ENCODE results near the gene LDB2.

LDB2 gene

GRCh38 chr4:16843831-16844508 is 54.5 kb downstream of the LDB2 start:
- no peaks in the 10 kb centered on the region for H3K36me3 ChIP-seq (replicated peaks; ENCODE audit: insufficient read depth, low read length)
- H3K27me3 ChIP-seq (replicated peaks; ENCODE audit: insufficient read depth, low read length): no peaks in the 10 kb centered on the region
- DNase-seq: no peak
- no peak overlapping the region for H2AFZ ChIP-seq (ENCODE audit: low read length)
- H4K20me1 ChIP-seq (ENCODE audit: insufficient read depth, low read length): no peaks in the 10 kb centered on the region
- no peaks in the 10 kb centered on the region for H3F3A ChIP-seq (ENCODE audit: insufficient read depth, low read length)
- H3K79me2 ChIP-seq (ENCODE audit: low read length): no peaks in the 10 kb centered on the region
- H3K4me3 ChIP-seq (ENCODE audit: low read length): no peak overlapping the region
- no peaks in the 10 kb centered on the region for H3K9me3 ChIP-seq (replicated peaks; ENCODE audit: insufficient read depth, low read length)
- H3K27ac ChIP-seq (ENCODE audit: low read length): no peak overlapping the region
- no peak for TF ChIP-seq CTCF (IDR thresholded peaks at IDR 0.05; ENCODE audit: low read length)
- no peak for TF ChIP-seq EZH2 (optimal IDR thresholded peaks at IDR 0.05; ENCODE audit: low read depth, low read length)
- TF ChIP-seq EZH2phosphoT487 (IDR thresholded peaks at IDR 0.05; ENCODE audit: low read length): no peak
- H3K4me1 ChIP-seq (ENCODE audit: low read length): no peaks in the 10 kb centered on the region
- H3K9ac ChIP-seq (ENCODE audit: low read length): no peak overlapping the region
- no peaks in the 10 kb centered on the region; the same call in 1 of the 2 replicates for H3K9me2 ChIP-seq (replicated peaks; ENCODE audit: insufficient read depth, low read length)
- H3K4me2 ChIP-seq (ENCODE audit: low read depth, low read length): no peak overlapping the region

GRCh38 chr4:16838226-16838875 is 60.1 kb downstream of the LDB2 start:
- DNase-seq: no peak
- Histone ChIP-seq H2AFZ (ENCODE audit: low read length) (no peak overlapping the region), H3K27me3 (replicated peaks; ENCODE audit: insufficient read depth, low read length) (no peaks in the 10 kb centered on the region), H3K9me3 (replicated peaks; ENCODE audit: insufficient read depth, low read length) (no peaks in the 10 kb centered on the region), H3K4me2 (ENCODE audit: low read depth, low read length) (no peak overlapping the region), H3K79me2 (ENCODE audit: low read length) (no peaks in the 10 kb centered on the region), H3K9me2 (replicated peaks; ENCODE audit: insufficient read depth, low read length) (no peaks in the 10 kb centered on the region; the same call in 1 of the 2 replicates), H3F3A (ENCODE audit: insufficient read depth, low read length) (no peaks in the 10 kb centered on the region), H3K4me1 (ENCODE audit: low read length) (no peaks in the 10 kb centered on the region), H4K20me1 (ENCODE audit: insufficient read depth, low read length) (no peaks in the 10 kb centered on the region), H3K36me3 (replicated peaks; ENCODE audit: insufficient read depth, low read length) (no peaks in the 10 kb centered on the region), H3K9ac (ENCODE audit: low read length) (no peak overlapping the region), H3K27ac (ENCODE audit: low read length) (no peak overlapping the region), H3K4me3 (ENCODE audit: low read length) (no peak overlapping the region)
- no peak for TF ChIP-seq EZH2phosphoT487 (IDR thresholded peaks at IDR 0.05; ENCODE audit: low read length)
- no peak for TF ChIP-seq CTCF (IDR thresholded peaks at IDR 0.05; ENCODE audit: low read length)
- TF ChIP-seq EZH2 (optimal IDR thresholded peaks at IDR 0.05; ENCODE audit: low read depth, low read length): no peak

DNA sequence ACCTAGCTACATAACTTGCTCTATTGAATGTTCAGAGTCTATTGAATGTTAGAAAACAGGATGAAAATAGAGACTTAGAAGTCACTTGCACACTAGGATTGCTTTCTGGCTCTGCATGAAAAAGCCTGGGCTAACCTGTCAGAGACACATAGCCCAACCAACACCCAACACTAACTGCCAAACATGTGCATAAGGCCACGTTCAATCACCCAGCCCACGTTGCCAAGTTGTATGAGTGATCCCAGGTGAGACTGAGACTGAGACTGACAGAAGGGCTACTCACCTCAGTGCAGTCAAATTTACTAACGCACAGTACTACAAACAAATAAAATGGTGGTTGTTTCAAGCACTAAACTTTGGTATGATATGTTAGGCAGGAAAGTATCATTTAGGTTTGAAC is 61.0 kb downstream of the LDB2 start:
- Histone ChIP-seq H3K4me3 (ENCODE audit: low read length) (no peak overlapping the region), H4K20me1 (ENCODE audit: insufficient read depth, low read length) (no peaks in the 10 kb centered on the region), H3K9me2 (replicated peaks; ENCODE audit: insufficient read depth, low read length) (no peaks in the 10 kb centered on the region; the same call in 1 of the 2 replicates), H3K27ac (ENCODE audit: low read length) (no peak overlapping the region), H3F3A (ENCODE audit: insufficient read depth, low read length) (no peaks in the 10 kb centered on the region), H3K4me1 (ENCODE audit: low read length) (no peaks in the 10 kb centered on the region), H3K79me2 (ENCODE audit: low read length) (no peaks in the 10 kb centered on the region), H2AFZ (ENCODE audit: low read length) (no peak overlapping the region), H3K36me3 (replicated peaks; ENCODE audit: insufficient read depth, low read length) (no peaks in the 10 kb centered on the region), H3K9ac (ENCODE audit: low read length) (no peak overlapping the region), H3K27me3 (replicated peaks; ENCODE audit: insufficient read depth, low read length) (no peaks in the 10 kb centered on the region), H3K4me2 (ENCODE audit: low read depth, low read length) (no peak overlapping the region), H3K9me3 (replicated peaks; ENCODE audit: insufficient read depth, low read length) (no peaks in the 10 kb centered on the region)
- no peak for DNase-seq
- TF ChIP-seq EZH2phosphoT487 (IDR thresholded peaks at IDR 0.05; ENCODE audit: low read length) (no peak), EZH2 (optimal IDR thresholded peaks at IDR 0.05; ENCODE audit: low read depth, low read length) (no peak), CTCF (IDR thresholded peaks at IDR 0.05; ENCODE audit: low read length) (no peak)

All from MM.1S (cell line).